ENCODE data around the gene CLK2. TPM values are rescaled to one million over a fixed set of nuclear protein-coding genes. Genes with fewer than 3 reads are reported as not detected.

CLK2 gene
- total and polyA plus RNA-seq, 2 of the 8 experiments (the other 6 are each of a cell fraction or from before 2014, with no cell fraction given) = 62.2 to 76.0 TPM

DNA sequence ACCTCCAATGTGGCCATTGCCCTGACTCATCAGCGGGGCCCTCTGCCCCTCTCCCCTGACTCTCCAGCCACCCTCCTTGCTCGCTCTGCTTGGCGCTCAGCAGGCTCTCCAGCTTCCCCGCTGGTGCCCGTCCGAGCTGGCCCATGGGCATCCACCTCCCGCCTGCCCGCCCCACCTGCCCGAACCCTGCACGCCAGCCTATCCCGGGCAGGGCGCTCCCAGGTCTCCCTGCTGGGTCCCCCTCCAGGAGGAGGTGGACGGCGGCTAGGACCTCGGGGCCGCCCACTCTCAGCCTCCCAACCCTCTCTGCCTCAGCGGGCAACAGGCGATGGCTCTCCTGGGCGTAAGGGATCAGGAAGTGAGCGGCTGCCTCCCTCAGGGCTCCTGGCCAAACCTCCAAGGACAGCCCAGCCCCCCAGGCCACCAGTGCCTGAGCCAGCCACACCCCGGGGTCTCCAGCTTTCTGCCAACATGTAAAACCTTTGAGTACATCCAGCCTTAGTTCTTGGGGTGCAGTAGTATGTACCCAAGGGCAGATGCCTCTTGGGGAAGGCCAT lies 14.8 kb upstream of the CLK2 start:
- CTCF ChIA-PET (ENCODE audit: partially characterized antibody) = interaction anchor here (0.8 to 6.3 kb wide), 3 partner anchors 9 to 19 kb away, joined by 3 to 37 read pairs (median 4); partner anchors contain the start of gene FDPS
- Histone ChIP-seq H3K23ac (ENCODE audit: insufficient read length) (no peak overlapping the region), H2BK5ac (ENCODE audit: low read depth, low read length) (no peak overlapping the region), H3K27me3 (replicated peaks in 1 of 4; ENCODE audit: control insufficient read depth in 3 of 4, extremely low read depth in 1 of 4, insufficient read depth in 3 of 4, low read length in 3 of 4) (no peaks in the 10 kb centered on the region), H4K5ac (ENCODE audit: insufficient read length, low read depth, low read length) (no peak overlapping the region), H2AK5ac (ENCODE audit: low read depth, low read length) (no peak overlapping the region), H3K79me1 (ENCODE audit: low read depth, low read length) (no peaks in the 10 kb centered on the region), H2AFZ (ENCODE audit: low read length) (no peak overlapping the region), H2BK20ac (ENCODE audit: low read length) (no peak overlapping the region), H3K18ac (ENCODE audit: extremely low read depth, low read length) (no peak overlapping the region), H3K27ac (ENCODE audit: low read depth, low read length) (no peak overlapping the region), H3K79me2 (ENCODE audit: control insufficient read depth in 1 of 2, insufficient read depth in 2 of 2, low read length in 2 of 2) (no peaks in the 10 kb centered on the region), H4K8ac (ENCODE audit: extremely low read depth, insufficient read depth, low read length) (peak overlapping the region; percentile 35; the same call in 1 of the 2 replicates), H3K4me1 (replicated peaks in 1 of 4; ENCODE audit: control insufficient read depth in 3 of 4, insufficient read depth in 4 of 4, low read length in 3 of 4) (no peaks in the 10 kb centered on the region), H3K56ac (replicated peaks; ENCODE audit: insufficient read length, low read depth, low read length) (no peak overlapping the region), H3K9ac (replicated peaks in 1 of 4; ENCODE audit: extremely low read depth in 1 of 4, low read depth in 3 of 4, low read length in 3 of 4) (no peak overlapping the region), H3K4me3 (ENCODE audit: extremely low read depth in 1 of 4, insufficient read depth in 2 of 4, low read depth in 3 of 4, low read length in 4 of 4) (no peak overlapping the region), H3K9me3 (ENCODE audit: insufficient read depth in 2 of 2, low read depth in 1 of 2, low read length in 1 of 2) (no peaks in the 10 kb centered on the region), H3K36me3 (ENCODE audit: control insufficient read depth in 2 of 4, insufficient read depth in 4 of 4, low read length in 3 of 4) (no peaks in the 10 kb centered on the region), H3K14ac (ENCODE audit: insufficient read length) (no peak overlapping the region), H4K20me1 (replicated peaks in 1 of 2; ENCODE audit: control insufficient read depth in 1 of 2, insufficient read depth in 2 of 2, low read length in 2 of 2) (no peaks in the 10 kb centered on the region), H3K23me2 (ENCODE audit: low read depth, low read length) (no peaks in the 10 kb centered on the region), H4K91ac (replicated peaks; ENCODE audit: insufficient read length, low read length) (no peak overlapping the region), H2BK12ac (ENCODE audit: low read depth, low read length) (no peak overlapping the region), H3K4me2 (ENCODE audit: insufficient read depth in 1 of 2, low read depth in 2 of 2, low read length in 2 of 2) (no peak overlapping the region), H2BK15ac (ENCODE audit: low read length) (no peak overlapping the region), H2BK120ac (replicated peaks; ENCODE audit: low read depth, low read length) (no peak overlapping the region), H3K4ac (replicated peaks; ENCODE audit: insufficient read length, low read depth, low read length) (no peak overlapping the region)
- TF ChIP-seq CBX8 (IDR thresholded peaks at IDR 0.05; ENCODE audit: borderline replicate concordance, low read depth, low read length) = no peak
- no peak for TF ChIP-seq CBX5 (IDR thresholded peaks at IDR 0.05; ENCODE audit: low read depth, low read length)
- TF ChIP-seq EZH2 (IDR thresholded peaks at IDR 0.05; ENCODE audit: low read depth, low read length, severe bottlenecking) = no peak
- TF ChIP-seq JUN (IDR thresholded peaks at IDR 0.05; ENCODE audit: low read depth, low read length) = no peak
- TF ChIP-seq RFX5 (IDR thresholded peaks at IDR 0.05; ENCODE audit: borderline replicate concordance, low read depth, low read length) = no peak
- no peak for TF ChIP-seq ASH2L (IDR thresholded peaks at IDR 0.05; ENCODE audit: low read length)
- no peak for TF ChIP-seq TAF1 (IDR thresholded peaks at IDR 0.05; ENCODE audit: low read depth, low read length)
- POLR2A ChIA-PET (ENCODE audit: partially characterized antibody) = interaction anchor here (0.5 to 1.8 kb wide), 6 partner anchors 9 to 37 kb away, joined by 3 to 6 read pairs (median 4); partner anchors contain the start of gene SCAMP3
- no peak for DNase-seq (ENCODE audit: low read depth in 1 of 2, low spot score in 2 of 2)
- FAIRE-seq = no peak
- WGBS, 2 experiments (ENCODE audit: extremely low coverage in 1 of 2, insufficient coverage in 1 of 2, insufficient read length in 1 of 2, insufficient replicate concordance in 2 of 2, low coverage in 1 of 2, low lambda C conversion rate in 2 of 2, missing lambda C conversion rate in 1 of 2) = 93% methylated on average over 16 of the region's 21 CpGs; no CpG with 5 or more reads in 1 of the 2 experiments

Data from H1 (cell line).